Spleen (tissue), 11 donors: Measurements from ENCODE around the gene RYR3. TPM values are rescaled to one million over a fixed set of nuclear protein-coding genes. Genes with fewer than 3 reads are reported as not detected.

Experiments used
- DNase-seq: peaks from one replicate; pipeline ENCODE4 v3.0.0-alpha.2; 2020
- H3K27ac ChIP-seq, 8 donors: fragments of 200-600 bp; sonication (generic) in 7 of 8; 1 replicate in 4 of 8; 2 replicates in 4 of 8; pipeline versions ENCODE4 v1.5.0 to v1.8.0; 2016 to 2021; ENCODE audit warnings: inconsistent platforms in 4 of 8, mild to moderate bottlenecking in 4 of 8, moderate library complexity in 1 of 8
- H3K27me3 ChIP-seq, 7 donors: fragments of 200-600 bp; sonication (generic) in 6 of 7; replicated peaks in 1 of 7; 1 replicate in 4 of 7; 2 replicates in 3 of 7; pipeline versions ENCODE4 v1.5.0 to v1.8.0; 2016 to 2021; ENCODE audit warnings: inconsistent platforms in 3 of 7, mild to moderate bottlenecking in 1 of 7
- H3K36me3 ChIP-seq, 6 donors: fragments of 200-600 bp; sonication (generic) in 5 of 6; 1 replicate in 4 of 6; 2 replicates in 2 of 6; pipeline versions ENCODE4 v1.5.0 to v1.8.0; 2016 to 2021; ENCODE audit warnings: inconsistent platforms in 2 of 6
- H3K4me1 ChIP-seq, 6 donors: fragments of 200-600 bp; sonication (generic) in 5 of 6; 1 replicate in 3 of 6; 2 replicates in 3 of 6; pipeline versions ENCODE4 v1.5.0 to v1.8.0; 2016 to 2021; ENCODE audit warnings: inconsistent platforms in 3 of 6
- H3K4me3 ChIP-seq, 8 donors: fragments of 200-600 bp; sonication (generic) in 7 of 8; 1 replicate in 4 of 8; 2 replicates in 4 of 8; pipeline versions ENCODE4 v1.5.0 to v1.8.0; 2016 to 2021; ENCODE audit warnings: inconsistent platforms in 4 of 8, mild to moderate bottlenecking in 4 of 8, moderate library complexity in 2 of 8
- H3K9me3 ChIP-seq, 8 donors: fragments of 200-600 bp; sonication (generic) in 7 of 8; 1 replicate in 4 of 8; 2 replicates in 4 of 8; pipeline versions ENCODE4 v1.5.0 to v1.8.0; 2016 to 2021; ENCODE audit warnings: inconsistent platforms in 4 of 8
- CTCF ChIP-seq, 11 experiments: fragments of 200-600 bp in 7 of 11; fragments of 450-650 bp in 4 of 11; sonication (generic) in 4 of 11; IDR thresholded peaks in 8 of 11; conservative IDR thresholded peaks in 3 of 11; 1 replicate in 7 of 11; 2 replicates in 4 of 11; pipeline versions ENCODE4 v1.4.0 to v1.8.0; 2016 to 2021; ENCODE audit warnings: antibody characterized with exemption in 11 of 11, inconsistent platforms in 4 of 11, mild to moderate bottlenecking in 1 of 11
- POLR2A ChIP-seq, 3 donors: fragments of 450-650 bp; IDR thresholded peaks; one replicate each; pipeline ENCODE4 v1.5.1; 2017; ENCODE audit warnings: antibody characterized with exemption in 3 of 3, mild to moderate bottlenecking in 1 of 3
- POLR2AphosphoS5 ChIP-seq, 3 donors: sonication (generic); formaldehyde crosslinking; IDR thresholded peaks; one replicate each; pipeline ENCODE4 v1.5.1; 2017; ENCODE audit warnings: antibody characterized with exemption in 3 of 3
- WGBS, 5 donors: extraction: QIAGEN DNeasy Blood & Tissue Kit in 3 of 5; methylation state at CpG; one replicate each; pipeline versions ENCODE4 v1.1.5 to v1.1.7; 2013 to 2018; 5-methylcytosine and 5-hydroxymethylcytosine counted together
- intact Hi-C: fragments of 100-400 bp; cut with DNase I; formaldehyde crosslinking; loops from one replicate; pipeline ENCODE4 v1.15.0; 2023; ENCODE audit warnings: low total_unique reads
- polyA plus RNA-seq, 3 donors: library from polyadenylated mRNA; stranded (reverse); fragments of 200-250 nt; gene quantifications; one replicate each; pipeline ENCODE4 v1.2.1, GENCODE V29; 2013
- total RNA-seq, 7 donors: library from RNA; depleted of rRNA in 3 of 7; stranded (reverse); fragments of >200 nt in 3 of 7; fragmentation: NEBNext Ultra II Directional in 4 of 7; extraction: Animal tissue kit (Norgen Biotek cat#: 25700) in 4 of 7; gene quantifications; one replicate each; pipeline versions ENCODE4 v1.1.0 to v1.2.1, GENCODE V29; 2016 to 2021
- donor health status: healthy with polysubstance abuse.
- donor health status: DM: no; HTN: no; CAD: no; lungs with moderate emphysema.
- donor health status: DM: no; HTN: no; CAD: no.
- donor health status: Bipolar disorder and iron deficiency.
- donor health status: healthy.
- donor health status: DM: no; HTN: no; CAD: no.
- donor health status: DM: yes; HTN: yes; CAD: no.

RYR3 gene
- total and polyA plus RNA-seq, 10 donors = 0.11 to 5.9 (median 1.3) TPM

GRCh38 chr15:33801954-33802353, 491.2 kb downstream of the RYR3 start:
- H3K4me3 ChIP-seq = no peak overlapping the region
- H3K36me3 ChIP-seq = no peaks in the 10 kb centered on the region
- no peak for DNase-seq
- no peaks in the 10 kb centered on the region for H3K27me3 ChIP-seq
- intact Hi-C loops = no loop called here
- no peak for TF ChIP-seq POLR2AphosphoS5 (IDR thresholded peaks at IDR 0.05)
- TF ChIP-seq CTCF (IDR thresholded peaks at IDR 0.05 in 8 of 11, conservative IDR thresholded peaks at IDR 0.05 in 3 of 11) = no peak
- TF ChIP-seq POLR2A (IDR thresholded peaks at IDR 0.05) = no peak
- 63 to 75% (median 67%) methylated on average over 2 of the region's 2 CpGs for WGBS, 5 donors
- no peak overlapping the region for H3K27ac ChIP-seq
- no peaks in the 10 kb centered on the region for H3K4me1 ChIP-seq
- H3K9me3 ChIP-seq = no peaks in the 10 kb centered on the region

GRCh38 chr15:33807665-33808064, 496.9 kb downstream of the RYR3 start:
- intact Hi-C loops = no loop called here
- H3K9me3 ChIP-seq = no peaks in the 10 kb centered on the region
- no peak for DNase-seq
- H3K27me3 ChIP-seq = peaks cover 0 to 27% (median 0%) of the 10 kb centered on the region in 7 donors
- no peak overlapping the region for H3K27ac ChIP-seq
- no peaks in the 10 kb centered on the region for H3K4me1 ChIP-seq
- TF ChIP-seq CTCF (IDR thresholded peaks at IDR 0.05 in 8 of 11, conservative IDR thresholded peaks at IDR 0.05 in 3 of 11) (no peak), POLR2AphosphoS5 (IDR thresholded peaks at IDR 0.05) (no peak), POLR2A (IDR thresholded peaks at IDR 0.05) (no peak)
- no peaks in the 10 kb centered on the region for H3K36me3 ChIP-seq
- WGBS, 5 donors = 81 to 88% (median 84%) methylated on average over 5 of the region's 5 CpGs
- no peak overlapping the region for H3K4me3 ChIP-seq

GRCh38 chr15:33808720-33809457, 498.1 kb downstream of the RYR3 start:
- H3K27ac ChIP-seq = no peak overlapping the region
- no peak for TF ChIP-seq CTCF (IDR thresholded peaks at IDR 0.05 in 8 of 11, conservative IDR thresholded peaks at IDR 0.05 in 3 of 11)
- no peak for DNase-seq
- intact Hi-C loops = no loop called here
- WGBS, 5 donors = 72 to 89% (median 86%) methylated on average over 10 of the region's 10 CpGs
- no peak overlapping the region for H3K4me3 ChIP-seq
- peaks cover 0 to 27% (median 0%) of the 10 kb centered on the region in 7 donors for H3K27me3 ChIP-seq
- H3K4me1 ChIP-seq = no peaks in the 10 kb centered on the region
- no peaks in the 10 kb centered on the region for H3K36me3 ChIP-seq
- no peaks in the 10 kb centered on the region for H3K9me3 ChIP-seq

- no peaks in the 10 kb centered on the region for H3K36me3 ChIP-seq
- no peaks in the 10 kb centered on the region for H3K4me1 ChIP-seq
- intact Hi-C loops = no loop called here
- DNase-seq = no peak
- no peak overlapping the region for H3K27ac ChIP-seq
- WGBS, 5 donors = 83 to 94% (median 90%) methylated on average over 10 of the region's 10 CpGs
- H3K9me3 ChIP-seq = no peaks in the 10 kb centered on the region
- TF ChIP-seq CTCF (IDR thresholded peaks at IDR 0.05 in 8 of 11, conservative IDR thresholded peaks at IDR 0.05 in 3 of 11) = no peak
- no peak for TF ChIP-seq POLR2AphosphoS5 (IDR thresholded peaks at IDR 0.05)
- no peak for TF ChIP-seq POLR2A (IDR thresholded peaks at IDR 0.05)
- peaks cover 0 to 27% (median 0%) of the 10 kb centered on the region in 7 donors for H3K27me3 ChIP-seq
- no peak overlapping the region for H3K4me3 ChIP-seq
These were observed 499.4 kb downstream of the RYR3 start for GRCh38 chr15:33810073-33810595.
